GM19324 (cell line): ENCODE results near the gene FEZF1.

Experiments
- ATAC-seq: cut with Tn5 transposase; IDR thresholded peaks from one replicate; pipeline ENCODE4 v1.9.1; 2021; ENCODE audit warnings: mild to moderate bottlenecking, moderate library complexity; ENCODE audit not compliant: unreplicated experiment, low FRiP score

Gene FEZF1

GRCh38 chr7:122273117-122273516, 31.4 kb downstream of the FEZF1 start:
- no peak for ATAC-seq

DNA sequence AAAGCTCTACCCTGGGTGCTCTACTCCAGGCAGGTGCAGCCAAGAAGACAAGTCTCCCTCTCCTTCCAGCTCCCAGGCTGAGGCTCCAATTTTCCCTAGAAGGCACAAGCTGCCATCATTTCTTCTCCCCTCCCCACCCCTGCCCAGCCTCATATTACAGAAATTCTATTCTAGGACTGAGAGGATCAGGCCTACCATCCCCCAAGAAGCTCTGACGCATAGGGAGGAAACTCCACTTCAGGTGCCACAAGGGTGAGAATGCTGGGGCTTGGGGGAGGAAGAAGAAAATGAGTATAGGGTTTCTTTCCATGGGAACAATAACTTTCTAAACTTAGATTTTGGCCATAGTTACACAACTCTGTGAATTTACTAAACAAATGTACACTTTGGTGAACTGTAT, 35.3 kb downstream of the FEZF1 start:
- ATAC-seq = no peak

DNA sequence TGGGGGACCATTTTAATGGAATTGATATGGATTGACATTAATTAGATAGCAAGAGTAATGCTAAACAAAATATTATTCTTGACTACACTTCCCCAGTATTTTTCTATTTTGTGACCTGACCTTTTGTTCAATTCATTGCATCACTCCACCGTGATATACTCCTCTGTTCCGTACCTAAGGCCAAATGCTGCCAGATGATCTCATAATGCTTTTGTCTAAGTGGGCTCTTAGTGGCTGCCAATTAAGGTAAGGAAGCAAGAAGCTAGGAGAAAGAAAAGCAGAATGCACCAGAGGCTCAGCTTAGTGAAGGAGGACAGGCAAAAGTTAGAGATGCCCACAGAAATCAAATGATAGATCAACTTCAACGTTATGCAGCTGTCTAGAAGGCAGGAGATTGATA, 36.4 kb downstream of the FEZF1 start:
- no peak for ATAC-seq

DNA sequence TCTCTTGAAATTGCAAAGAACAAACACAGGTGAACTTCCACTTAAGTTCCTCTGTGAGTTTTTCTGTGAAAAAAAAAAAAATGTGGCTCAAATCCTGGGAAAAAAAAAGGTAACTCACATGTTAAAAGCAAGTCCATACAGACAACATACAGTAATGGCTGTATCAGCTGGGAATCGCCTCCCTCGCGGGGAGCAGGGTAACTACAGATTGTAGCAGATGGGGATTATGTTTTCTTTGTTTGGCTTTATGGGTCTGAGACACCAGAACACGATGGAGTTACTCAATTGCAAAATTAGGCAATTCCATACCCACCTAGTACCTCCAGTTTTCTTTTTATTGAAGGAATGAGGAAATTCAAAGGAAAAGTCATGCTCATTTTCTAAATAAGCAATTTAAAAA, 42.3 kb downstream of the FEZF1 start:
- ATAC-seq = no peak

DNA sequence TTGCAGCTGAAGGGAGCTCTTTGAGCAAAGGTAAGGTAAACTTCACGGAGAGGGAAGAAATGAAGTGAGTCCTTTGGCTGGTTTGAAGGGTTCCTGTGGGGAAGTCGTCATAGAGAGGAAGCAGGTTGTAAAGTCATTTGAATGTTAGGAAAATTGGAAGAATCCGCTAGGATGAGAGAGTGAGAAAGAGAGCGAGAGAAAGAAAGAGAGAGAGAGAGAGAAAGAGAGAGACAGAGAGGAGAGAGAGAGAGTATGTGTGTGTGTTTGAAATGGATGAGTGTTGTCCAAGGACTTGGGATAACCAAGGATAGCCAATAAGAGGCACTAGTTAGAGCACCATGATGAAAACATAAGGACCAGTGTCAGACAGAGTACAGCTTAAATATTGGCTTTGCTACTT, 43.1 kb downstream of the FEZF1 start:
- no peak for ATAC-seq

GRCh38 chr7:122261016-122261415, 43.5 kb downstream of the FEZF1 start:
- no peak for ATAC-seq

DNA sequence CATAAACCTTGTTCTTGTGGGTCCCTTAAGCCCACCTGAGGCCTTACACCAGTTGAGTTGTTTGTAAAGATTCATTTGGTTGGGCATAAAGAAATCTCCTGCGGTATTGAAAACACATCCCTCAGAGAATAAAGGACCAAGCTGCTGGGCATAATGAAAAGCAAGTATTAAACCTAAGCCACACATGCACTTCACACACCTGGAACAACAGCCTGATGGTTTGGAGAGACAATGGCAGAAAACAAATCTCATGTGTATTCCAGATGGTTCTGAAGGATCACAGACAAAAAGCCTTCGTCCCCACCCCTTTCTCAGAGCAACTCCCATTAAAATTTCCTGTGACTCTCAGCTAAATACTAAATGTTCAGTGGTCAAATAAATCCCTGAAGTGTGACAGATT, 44.2 kb downstream of the FEZF1 start:
- no peak for ATAC-seq

DNA sequence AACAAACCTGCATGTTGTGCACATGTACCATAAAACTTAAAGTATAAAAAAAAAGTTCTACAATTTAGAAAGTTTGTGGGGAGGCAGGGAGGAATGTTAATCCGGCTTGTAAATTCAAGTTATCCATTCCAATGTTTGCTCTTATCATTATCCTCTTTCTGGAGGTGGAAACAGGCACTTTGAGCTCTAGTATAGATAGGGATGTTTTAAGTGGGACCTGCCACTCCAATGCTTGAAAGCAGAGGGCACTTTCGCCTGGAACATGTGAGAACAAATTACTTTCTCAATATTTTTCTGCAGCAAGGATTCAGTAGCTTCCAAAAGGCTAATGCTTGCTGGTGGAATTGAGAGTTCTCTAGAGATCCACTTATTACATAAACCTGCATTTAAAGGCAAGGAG, 45.6 kb downstream of the FEZF1 start:
- no peak for ATAC-seq

GRCh38 chr7:122257056-122257455, 47.5 kb downstream of the FEZF1 start:
- ATAC-seq = no peak

DNA sequence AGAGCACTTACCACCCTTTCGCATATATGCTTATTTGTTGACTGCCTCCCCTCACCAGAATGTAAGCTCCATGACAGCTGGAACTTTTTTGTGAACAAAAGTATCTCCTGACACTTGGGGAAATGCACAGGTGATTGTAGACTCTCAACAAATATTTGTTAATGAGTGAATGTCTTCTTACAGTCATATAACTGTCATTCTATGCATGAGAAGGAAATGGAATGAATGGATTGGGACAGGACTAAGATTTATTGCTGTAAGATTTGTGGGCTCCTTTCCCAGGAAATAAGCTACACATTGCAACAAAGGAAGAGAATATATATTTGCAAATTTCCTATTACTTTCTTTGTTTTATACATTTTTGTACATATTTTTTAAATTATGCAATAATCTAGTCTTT, 48.5 kb downstream of the FEZF1 start:
- no peak for ATAC-seq

GRCh38 chr7:122255454-122255853, 49.1 kb downstream of the FEZF1 start:
- ATAC-seq = no peak
